ENCODE data around the gene BTBD8. TPM values are rescaled to one million over a fixed set of nuclear protein-coding genes. Genes with fewer than 3 reads are reported as not detected.

The BTBD8 gene
- total and polyA plus RNA-seq, 2 of the 4 experiments (the other 2 are of a cell fraction) = 0.94 to 2.0 TPM

DNA sequence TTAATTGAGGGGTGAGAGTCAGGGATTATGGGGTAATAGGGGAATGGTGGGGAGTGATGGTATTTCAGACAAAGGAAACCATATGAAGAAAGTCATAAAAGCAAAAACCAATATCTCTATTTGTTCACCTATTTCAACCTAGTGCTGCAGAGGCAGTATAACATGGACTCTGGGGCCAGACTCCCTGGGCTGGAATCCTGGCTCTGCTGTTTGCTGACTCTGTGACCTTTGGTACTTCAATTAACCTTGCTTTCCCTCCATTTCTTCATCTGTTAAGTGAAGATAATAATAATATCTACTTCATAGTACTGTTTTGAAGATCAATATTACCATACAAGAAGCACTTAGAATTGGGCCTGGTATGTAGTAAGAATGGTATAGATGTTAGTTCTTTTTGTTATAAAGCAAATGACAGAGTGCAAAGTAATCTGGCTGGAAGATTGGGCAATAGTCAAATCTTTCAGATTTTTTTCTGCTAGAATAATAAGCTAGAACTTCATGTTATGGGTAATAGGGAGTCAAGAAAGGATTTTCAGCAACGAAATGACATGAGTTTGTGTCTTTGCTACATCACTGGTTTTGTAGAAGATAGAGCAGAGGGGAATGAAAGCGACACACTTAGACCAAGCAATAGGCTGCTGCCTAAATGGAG is 41.3 kb upstream of the BTBD8 start:
- Histone ChIP-seq H3K9me1 (ENCODE audit: insufficient read depth, low read length) (no peaks in the 10 kb centered on the region), H3K27me3 (ENCODE audit: control insufficient read depth, insufficient read depth, low read length) (no peaks in the 10 kb centered on the region), H3K79me1 (ENCODE audit: low read depth in 1 of 2, low read length in 2 of 2) (no peaks in the 10 kb centered on the region), H3K27ac (ENCODE audit: insufficient read depth, low read length) (no peak overlapping the region), H3K14ac (replicated peaks; ENCODE audit: low read depth, low read length) (no peak overlapping the region), H2AK5ac (ENCODE audit: low read depth, low read length) (no peak overlapping the region), H3K9ac (ENCODE audit: low read depth, low read length) (no peak overlapping the region), H2AK9ac (replicated peaks; ENCODE audit: low read depth, low read length, poor library complexity) (no peak overlapping the region), H3K4me2 (ENCODE audit: low read depth, low read length) (no peak overlapping the region), H4K20me1 (ENCODE audit: insufficient read depth, low read length) (no peaks in the 10 kb centered on the region), H4K91ac (ENCODE audit: insufficient read depth, low read depth, low read length) (no peak overlapping the region), H2BK20ac (ENCODE audit: low read depth, low read length) (no peak overlapping the region), H3K18ac (ENCODE audit: low read depth, low read length) (no peak overlapping the region), H4K8ac (ENCODE audit: low read depth in 2 of 2, low read length in 2 of 2) (no peak overlapping the region), H3K9me3 (ENCODE audit: control insufficient read depth, insufficient read depth, low read length) (no peaks in the 10 kb centered on the region), H3K4ac (ENCODE audit: low read depth, low read length) (no peak overlapping the region), H3K4me3 (ENCODE audit: insufficient read depth, low read depth, low read length) (no peak overlapping the region), H3K4me1 (ENCODE audit: control insufficient read depth, insufficient read depth, low read length) (peaks cover 3% of the 10 kb centered on the region; the same call in 1 of the 2 replicates), H2AFZ (replicated peaks; ENCODE audit: low read length, poor library complexity) (no peak overlapping the region), H3K23ac (ENCODE audit: low read depth, low read length) (no peak overlapping the region), H3K36me3 (ENCODE audit: control insufficient read depth, insufficient read depth, low read length) (no peaks in the 10 kb centered on the region), H2BK15ac (ENCODE audit: low read depth, low read length) (no peak overlapping the region), H3K56ac (ENCODE audit: extremely low read depth, insufficient read depth, low read length) (no peak overlapping the region), H2BK5ac (ENCODE audit: low read depth, low read length, poor library complexity, severe bottlenecking) (no peak overlapping the region), H4K5ac (ENCODE audit: low read depth, low read length) (no peak overlapping the region), H2BK120ac (ENCODE audit: low read depth, low read length) (no peak overlapping the region)
- CTCF ChIA-PET = interaction anchor here (0.6 kb wide), 1 partner anchor 20 kb away, joined by 4 read pairs; no protein-coding TSS in a partner anchor
- 60% methylated on average over 1 of the region's 2 CpGs; no CpG with 5 or more reads in 1 of the 2 experiments for WGBS, 2 experiments (ENCODE audit: extremely low coverage in 2 of 2, insufficient read length in 1 of 2)
- DNase-seq = peak; percentile 35
- peak; percentile 56 for ATAC-seq (ENCODE audit: low read depth)
- TF ChIP-seq MAZ (IDR thresholded peaks at IDR 0.05; ENCODE audit: borderline replicate concordance, low read depth, low read length) = no peak
- peak; percentile 84 for TF ChIP-seq CEBPB (IDR thresholded peaks at IDR 0.05; ENCODE audit: low read depth, low read length)
- TF ChIP-seq, protein P1, sequence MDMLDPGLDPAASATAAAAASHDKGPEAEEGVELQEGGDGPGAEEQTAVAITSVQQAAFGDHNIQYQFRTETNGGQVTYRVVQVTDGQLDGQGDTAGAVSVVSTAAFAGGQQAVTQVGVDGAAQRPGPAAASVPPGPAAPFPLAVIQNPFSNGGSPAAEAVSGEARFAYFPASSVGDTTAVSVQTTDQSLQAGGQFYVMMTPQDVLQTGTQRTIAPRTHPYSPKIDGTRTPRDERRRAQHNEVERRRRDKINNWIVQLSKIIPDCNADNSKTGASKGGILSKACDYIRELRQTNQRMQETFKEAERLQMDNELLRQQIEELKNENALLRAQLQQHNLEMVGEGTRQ (IDR thresholded peaks at IDR 0.05; ENCODE audit: low read depth, low read length) = no peak
- POLR2A ChIA-PET (ENCODE audit: unreplicated experiment) = interaction anchor here (0.5 kb wide), 1 partner anchor 43 kb away, joined by 4 read pairs; no protein-coding TSS in a partner anchor
- in situ Hi-C loops (cut with MboI; ENCODE audit: low sequenced_read_pairs) (no loop called here), intact Hi-C loops (cut with micrococcal nuclease) (no loop called here), dilution Hi-C loops (cut with HindIII; ENCODE audit: low sequenced_read_pairs, unreplicated experiment) (no loop called here)
- no TSS peak for BruUV-seq (replicated peaks)

Measured in IMR-90 (cell line).